Astrocyte (in vitro differentiated cells and primary cell): ENCODE measurements around the gene LRRC57.

Experiments
- CTCF ChIP-seq: IDR thresholded peaks from 2 replicates; pipeline ENCODE4 v1.5.1; 2011; ENCODE audit warnings: low read depth, mild to moderate bottlenecking, inconsistent platforms, low read length, moderate library complexity; ENCODE audit not compliant: insufficient read depth
- EZH2 ChIP-seq: IDR thresholded peaks from 2 replicates; pipeline ENCODE4 v1.6.1; 2012; ENCODE audit warnings: mild to moderate bottlenecking, low read length, inconsistent platforms; ENCODE audit not compliant: insufficient read depth

GRCh38 chr15:42577514-42578031 lies 29.0 kb upstream of the LRRC57 start:
- TF ChIP-seq CTCF (no peak), EZH2 (no peak)
